CD4-positive, alpha-beta T cell (primary cell): Measurements from ENCODE around the gene CLEC2B. TPM values are rescaled to one million over a fixed set of nuclear protein-coding genes. Genes with fewer than 3 reads are reported as not detected.
A peak's percentile ranks its signal among the peaks of the same experiment; 100 is the strongest.

Experiments
- ATAC-seq: fragments of 200-7000 bp; cut with Tn5 transposase; one replicate; pipeline ENCODE4 v1.10.0; 2022; ENCODE audit warnings: mild to moderate bottlenecking; ENCODE audit not compliant: poor library complexity
- CTCF ChIA-PET: fragments of 350-600 bp; sonication (Branson Sonifier 250); formaldehyde crosslinking; loops from one replicate; lab custom pipeline; 2021; ENCODE audit warnings: antibody characterized with exemption, inconsistent platforms; lab: Charles Lee
- POLR2A ChIA-PET: fragments of 350-600 bp; sonication (Branson Sonifier 250); formaldehyde crosslinking; loops from one replicate; lab custom pipeline; 2021; ENCODE audit warnings: antibody characterized with exemption, inconsistent platforms; lab: Charles Lee
- DNase-seq, 14 experiments: peaks; one replicate each; pipeline ENCODE4 v3.0.0-alpha.2; 2013 to 2020; ENCODE audit warnings: mixed read lengths in 2 of 14
- H3K27ac ChIP-seq, 2 donors: one replicate each; pipeline versions ENCODE4 v1.5.1 to v1.7.0; 2013; ENCODE audit warnings: low read length in 2 of 2, low read depth in 1 of 2, mild to moderate bottlenecking in 1 of 2
- H3K27me3 ChIP-seq, 2 experiments: 1 replicate in 1 of 2; 2 replicates in 1 of 2; pipeline versions ENCODE4 v1.6.1 to v1.7.0; 2013; ENCODE audit warnings: low read length in 2 of 2, control low read depth in 1 of 2, mild to moderate bottlenecking in 1 of 2, moderate library complexity in 1 of 2; ENCODE audit not compliant: insufficient read depth in 2 of 2, control insufficient read depth in 1 of 2
- H3K36me3 ChIP-seq: one replicate; pipeline ENCODE4 v1.6.1; 2013; ENCODE audit warnings: low read length, control low read depth; ENCODE audit not compliant: insufficient read depth
- H3K4me1 ChIP-seq: one replicate; pipeline ENCODE4 v1.6.1; 2013; ENCODE audit warnings: low read length, control low read depth; ENCODE audit not compliant: insufficient read depth
- H3K4me3 ChIP-seq: one replicate; pipeline ENCODE4 v1.5.1; 2013; ENCODE audit warnings: mild to moderate bottlenecking, low read length, moderate library complexity
- H3K9me3 ChIP-seq, 2 experiments: 1 replicate in 1 of 2; 2 replicates in 1 of 2; pipeline versions ENCODE4 v1.6.1 to v1.7.0; 2013; ENCODE audit warnings: low read length in 2 of 2, mild to moderate bottlenecking in 2 of 2, control low read depth in 1 of 2, moderate library complexity in 1 of 2; ENCODE audit not compliant: control insufficient read depth in 1 of 2, insufficient read depth in 1 of 2
- H3K27ac Mint-ChIP-seq: one replicate; pipeline ENCODE4 v1.8.0; 2020; ENCODE audit warnings: mixed read lengths
- H3K27me3 Mint-ChIP-seq: one replicate; pipeline ENCODE4 v1.8.0; 2021; ENCODE audit warnings: mixed read lengths
- H3K36me3 Mint-ChIP-seq: one replicate; pipeline ENCODE4 v1.8.0; 2021; ENCODE audit warnings: low read depth, mixed read lengths
- H3K4me1 Mint-ChIP-seq: one replicate; pipeline ENCODE4 v1.8.0; 2021; ENCODE audit warnings: low read depth, mixed read lengths
- H3K4me3 Mint-ChIP-seq: one replicate; pipeline ENCODE4 v1.8.0; 2020; ENCODE audit warnings: mild to moderate bottlenecking, mixed read lengths
- H3K9me3 Mint-ChIP-seq: one replicate; pipeline ENCODE4 v1.8.0; 2020; ENCODE audit warnings: mixed read lengths
- intact Hi-C, 2 experiments: fragments of 100-400 bp; cut with DNase I in 1 of 2; cut with micrococcal nuclease in 1 of 2; formaldehyde crosslinking; loops; one replicate each; pipeline versions ENCODE4 v1.15.1 to v1.9.0; 2023 to 2025; cut with DNase I, micrococcal nuclease
- total RNA-seq, 174 experiments: library from RNA in 2 of 174; stranded (reverse) in 2 of 174; gene quantifications; one replicate each; pipeline ENCODE4 v1.2.3 and lab custom pipeline; 2021 to 2026
- TF ChIP-seq, protein P1 (sequence below): fragments of 200-600 bp; IDR thresholded peaks from one replicate; pipeline ENCODE4 v1.8.0; 2022; ENCODE audit warnings: antibody characterized with exemption, mild to moderate bottlenecking

The CLEC2B gene
- total RNA-seq, 2 experiments from 2014 or later: 152 to 155 TPM

DNA sequence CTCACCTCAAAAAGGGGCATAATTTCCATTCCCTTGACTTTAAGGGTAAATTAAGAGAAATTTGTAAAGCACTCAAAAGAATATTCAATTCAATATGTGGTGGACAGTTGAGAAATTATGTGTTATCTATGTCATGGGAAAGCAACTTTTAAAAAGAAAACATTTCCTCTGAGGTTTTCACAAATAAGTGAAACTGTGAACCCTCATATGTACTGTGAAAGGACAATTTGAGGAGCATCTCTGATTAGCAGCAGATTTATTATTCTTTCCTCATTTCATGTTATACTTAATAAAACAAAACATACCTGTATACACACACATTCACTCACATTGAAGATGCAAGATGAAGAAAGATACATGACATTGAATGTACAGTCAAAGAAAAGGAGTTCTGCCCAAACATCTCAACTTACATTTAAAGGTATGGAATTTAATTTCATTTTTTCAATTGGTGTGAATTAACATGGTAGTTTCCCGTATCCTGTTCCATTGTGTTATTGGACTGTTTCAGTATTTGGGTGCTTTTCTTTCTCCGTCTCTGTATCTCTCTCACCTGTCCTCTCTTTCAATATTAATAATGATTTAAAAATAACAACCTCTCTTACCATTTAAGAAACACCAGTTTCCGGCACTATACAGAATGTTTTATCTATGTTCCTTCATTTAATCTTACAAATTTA, 41.8 kb downstream of the CLEC2B start, which contains the start of gene KLRF1:
Gene KLRF1 (plus strand): TSS at position 273 of the 680 bp plus-strand sequence. CDS start 64 bp downstream, at position 337.
- H3K4me3 Mint-ChIP-seq: no peak within 1 kb of the TSS
- no peak within 1 kb of the TSS for H3K27ac ChIP-seq
- H3K27me3 ChIP-seq: no peaks in the 10 kb centered on the region
- no peak within 1 kb of the TSS for H3K27ac Mint-ChIP-seq
- DNase-seq (peak in 1 of 14 experiments; percentile 48), ATAC-seq (no peak)
- POLR2A ChIA-PET: no interaction called here
- no peaks in the 10 kb centered on the region for H3K9me3 Mint-ChIP-seq
- no peaks in the 10 kb centered on the region for H3K4me1 ChIP-seq
- CTCF ChIA-PET: no interaction called here
- no peaks in the 10 kb centered on the region for H3K36me3 Mint-ChIP-seq
- H3K4me1 Mint-ChIP-seq: no peaks in the 10 kb centered on the region
- H3K27me3 Mint-ChIP-seq: no peaks in the 10 kb centered on the region
- H3K9me3 ChIP-seq: no peaks in the 10 kb centered on the region
- H3K4me3 ChIP-seq: no peak within 1 kb of the TSS
- intact Hi-C loops: no loop called here
- TF ChIP-seq, protein P1, sequence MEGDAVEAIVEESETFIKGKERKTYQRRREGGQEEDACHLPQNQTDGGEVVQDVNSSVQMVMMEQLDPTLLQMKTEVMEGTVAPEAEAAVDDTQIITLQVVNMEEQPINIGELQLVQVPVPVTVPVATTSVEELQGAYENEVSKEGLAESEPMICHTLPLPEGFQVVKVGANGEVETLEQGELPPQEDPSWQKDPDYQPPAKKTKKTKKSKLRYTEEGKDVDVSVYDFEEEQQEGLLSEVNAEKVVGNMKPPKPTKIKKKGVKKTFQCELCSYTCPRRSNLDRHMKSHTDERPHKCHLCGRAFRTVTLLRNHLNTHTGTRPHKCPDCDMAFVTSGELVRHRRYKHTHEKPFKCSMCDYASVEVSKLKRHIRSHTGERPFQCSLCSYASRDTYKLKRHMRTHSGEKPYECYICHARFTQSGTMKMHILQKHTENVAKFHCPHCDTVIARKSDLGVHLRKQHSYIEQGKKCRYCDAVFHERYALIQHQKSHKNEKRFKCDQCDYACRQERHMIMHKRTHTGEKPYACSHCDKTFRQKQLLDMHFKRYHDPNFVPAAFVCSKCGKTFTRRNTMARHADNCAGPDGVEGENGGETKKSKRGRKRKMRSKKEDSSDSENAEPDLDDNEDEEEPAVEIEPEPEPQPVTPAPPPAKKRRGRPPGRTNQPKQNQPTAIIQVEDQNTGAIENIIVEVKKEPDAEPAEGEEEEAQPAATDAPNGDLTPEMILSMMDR: no peak
- H3K36me3 ChIP-seq: no peaks in the 10 kb centered on the region

DNA sequence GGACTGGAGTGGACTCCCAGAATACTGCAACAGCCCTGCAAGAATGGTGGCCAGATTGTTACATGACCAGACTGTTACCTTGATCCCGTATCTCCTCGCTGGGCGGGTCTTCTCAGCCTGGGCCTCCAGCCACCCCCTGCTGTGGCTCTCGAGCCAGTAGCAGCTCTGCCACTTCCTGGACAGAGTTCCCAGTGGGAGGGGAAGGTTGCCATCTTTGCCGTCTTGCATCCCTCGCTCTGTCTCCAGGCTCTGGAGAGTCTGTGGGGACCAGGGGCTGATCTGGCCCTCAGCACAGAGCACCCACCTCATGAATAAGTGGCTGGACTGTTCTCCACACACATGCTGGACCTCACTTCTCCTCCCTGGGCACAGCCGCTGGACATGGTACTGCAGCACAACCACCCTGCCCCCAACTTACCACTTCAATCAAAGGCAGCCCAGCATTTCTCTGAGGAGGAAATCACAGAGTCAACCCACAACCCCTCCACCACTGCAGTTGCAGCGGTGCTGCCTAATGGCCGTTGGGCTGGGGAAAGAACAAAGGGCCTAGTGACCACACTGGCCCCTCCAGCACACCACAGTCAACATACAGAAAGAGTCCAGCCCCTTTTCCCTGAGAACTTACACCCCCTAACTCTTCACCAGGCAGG, 48.7 kb downstream of the CLEC2B start:
- Histone ChIP-seq H3K4me3 (no peak overlapping the region), H3K4me1 (peaks cover 5% of the 10 kb centered on the region), H3K9me3 (no peaks in the 10 kb centered on the region), H3K36me3 (no peaks in the 10 kb centered on the region), H3K27me3 (peaks cover 0 to 8% of the 10 kb centered on the region in 2 experiments), H3K27ac (no peak overlapping the region)
- ChIA-PET POLR2A (no interaction called here), CTCF (no interaction called here)
- TF ChIP-seq, protein P1: no peak
- Mint-ChIP-seq H3K4me1 (no peaks in the 10 kb centered on the region), H3K27ac (no peak overlapping the region), H3K9me3 (no peaks in the 10 kb centered on the region), H3K27me3 (peaks cover 12% of the 10 kb centered on the region), H3K4me3 (no peak overlapping the region), H3K36me3 (no peaks in the 10 kb centered on the region)
- ATAC-seq: no peak
- no peak for DNase-seq
- intact Hi-C loops: no loop called here

DNA sequence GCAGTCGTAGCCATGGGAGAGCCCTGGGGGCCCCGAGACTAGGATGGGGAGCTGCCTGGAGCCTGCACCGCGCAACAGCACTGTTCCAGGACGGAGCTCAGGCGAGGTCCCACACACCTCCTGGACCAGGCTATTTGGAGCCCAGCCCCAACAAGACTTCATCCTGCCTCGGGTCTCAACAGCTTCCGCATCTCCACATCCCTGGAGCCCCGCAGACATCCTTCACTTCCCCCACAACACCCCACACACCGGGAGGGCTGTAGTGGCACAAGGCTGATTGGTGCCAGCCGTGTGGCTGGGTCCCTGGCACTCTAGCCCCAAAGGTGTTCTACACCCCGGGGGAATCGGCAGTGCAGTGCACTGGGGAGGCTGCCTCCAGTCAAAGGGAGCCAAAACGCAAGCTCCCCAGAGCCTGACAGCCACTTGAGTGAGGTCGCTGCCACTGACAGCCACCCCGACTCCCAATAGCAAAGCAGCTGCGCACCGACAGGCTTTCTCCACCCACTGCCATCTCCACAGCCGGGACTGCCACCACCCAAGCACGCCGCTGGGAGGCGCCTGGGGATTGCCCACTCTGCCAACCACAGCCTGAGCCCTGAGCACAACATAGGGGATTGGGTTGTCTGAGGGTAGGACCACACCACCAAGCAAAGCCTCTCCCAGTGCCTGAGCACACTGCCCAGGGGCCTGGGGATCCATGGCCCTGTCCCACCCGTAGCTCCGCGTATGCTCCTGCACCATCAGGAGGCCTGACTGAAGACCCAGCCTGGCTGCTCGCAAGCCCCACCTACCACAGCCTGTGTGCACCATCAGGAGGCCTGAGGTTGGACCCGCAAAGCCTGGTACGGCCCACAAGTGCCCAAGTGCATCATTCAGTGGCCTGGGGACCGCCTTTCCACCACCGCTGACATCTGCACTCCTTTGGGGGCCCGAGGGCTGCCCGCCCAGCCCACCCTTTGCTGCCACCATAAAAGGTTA, 55.0 kb downstream of the CLEC2B start:
- Histone ChIP-seq H3K27me3 (peaks cover 0 to 2% of the 10 kb centered on the region in 2 experiments), H3K27ac (peak overlapping the region in 1 of 2 donors; percentile 31), H3K36me3 (no peaks in the 10 kb centered on the region), H3K9me3 (no peaks in the 10 kb centered on the region), H3K4me3 (peak overlapping the region; percentile 59), H3K4me1 (peaks cover 12% of the 10 kb centered on the region)
- no peaks in the 10 kb centered on the region for H3K36me3 Mint-ChIP-seq
- peak overlapping the region; percentile 89 for H3K4me3 Mint-ChIP-seq
- TF ChIP-seq, protein P1: peak; percentile 92
- intact Hi-C loops: loop anchor here (1.0 to 10.0 kb wide), 7 partner anchors 51 to 378 kb away; partner anchors contain the start of gene CLEC2B (in 2 of the 2)
- no peaks in the 10 kb centered on the region for H3K27me3 Mint-ChIP-seq
- peak overlapping the region; percentile 92 for H3K27ac Mint-ChIP-seq
- ATAC-seq (peak; percentile 97), DNase-seq (peak; percentile 88 to 95 (median 92))
- no peaks in the 10 kb centered on the region for H3K9me3 Mint-ChIP-seq
- H3K4me1 Mint-ChIP-seq: peaks cover 10% of the 10 kb centered on the region
- CTCF ChIA-PET: interaction anchor here (0.6 to 1.6 kb wide), 39 partner anchors 9 to 482 kb away, joined by 3 to 40 read pairs (median 4); partner anchors contain the start of genes CD69, CLEC2A, CLEC2B and CLEC2D
- POLR2A ChIA-PET: interaction anchor here (0.6 to 2.4 kb wide), 20 partner anchors 17 to 960 kb away, joined by 3 to 34 read pairs (median 5); partner anchors contain the start of genes CD69 and CLEC2B
